Measurements from ENCODE around the gene SLC6A12.
A peak's percentile ranks its signal among the peaks of the same experiment; 100 is the strongest.
"Not testable (repeated sequence)": the region's sequence is repeated elsewhere in the genome, so short reads cannot be mapped to it uniquely, and the experiment has no call there.

Gene SLC6A12

GRCh38 chr12:195951-196350 lies 18.0 kb downstream of the SLC6A12 start:
- DNase-seq = no peak

GRCh38 chr12:195156-195555 lies 18.8 kb downstream of the SLC6A12 start:
- DNase-seq = no peak

- DNase-seq = no peak
Observed at GRCh38 chr12:194276-194675, 19.7 kb downstream of the SLC6A12 start.

- no peak for DNase-seq
Observed at GRCh38 chr12:193261-193660, 20.7 kb downstream of the SLC6A12 start.

- DNase-seq = no peak
Observed at GRCh38 chr12:191541-191940, 22.4 kb downstream of the SLC6A12 start.

- DNase-seq = no peak
Observed at GRCh38 chr12:190881-191280, 23.1 kb downstream of the SLC6A12 start.

- no peak for DNase-seq
Observed at GRCh38 chr12:189622-189962, 24.4 kb downstream of the SLC6A12 start.

- peak; percentile 2 for DNase-seq
Observed at GRCh38 chr12:188910-189621, 24.9 kb downstream of the SLC6A12 start.

- not testable (repeated sequence) for DNase-seq
Observed at GRCh38 chr12:187986-188909, 25.7 kb downstream of the SLC6A12 start.

- no peak for DNase-seq
Observed at GRCh38 chr12:186006-186625, 27.8 kb downstream of the SLC6A12 start.

GRCh38 chr12:185576-185955 lies 28.4 kb downstream of the SLC6A12 start:
- DNase-seq = no peak

- no peak for DNase-seq
Observed at GRCh38 chr12:184811-185575, 29.0 kb downstream of the SLC6A12 start.

- no peak for DNase-seq
Observed at GRCh38 chr12:182381-182892, 31.5 kb downstream of the SLC6A12 start.

- no peak for DNase-seq
Observed at GRCh38 chr12:181921-182320, 32.0 kb downstream of the SLC6A12 start.

- DNase-seq = no peak
Observed at GRCh38 chr12:180445-180844, 33.5 kb downstream of the SLC6A12 start.

GRCh38 chr12:179885-180284 lies 34.1 kb downstream of the SLC6A12 start:
- DNase-seq = no peak

GRCh38 chr12:179131-179884 lies 34.6 kb downstream of the SLC6A12 start:
- no peak for DNase-seq

- no peak for DNase-seq
Observed at GRCh38 chr12:178829-179109, 35.2 kb downstream of the SLC6A12 start.

- DNase-seq = no peak
Observed at GRCh38 chr12:177980-178828, 35.8 kb downstream of the SLC6A12 start.

GRCh38 chr12:177336-177979 lies 36.5 kb downstream of the SLC6A12 start:
- no peak for DNase-seq

Measured in activated T-cell treated with anti-CD3 and anti-CD28 coated beads for 4 hours (primary cell).